ENCODE measurements around the gene DLX3.
A peak's percentile ranks its signal among the peaks of the same experiment; 100 is the strongest.

The DLX3 gene

GRCh38 chr17:49977463-49978389 is 17.3 kb downstream of the DLX3 start:
- H3K9ac ChIP-seq (ENCODE audit: insufficient read length) = no peak overlapping the region
- no peaks in the 10 kb centered on the region for H3K36me3 ChIP-seq (ENCODE audit: insufficient read depth, low read length)
- DNase-seq (ENCODE audit: low read depth, low spot score) = no peak
- no peaks in the 10 kb centered on the region for H3K9me3 ChIP-seq (ENCODE audit: low read depth, low read length)
- no peak overlapping the region for H3K27ac ChIP-seq
- TF ChIP-seq FOXP2 (optimal IDR thresholded peaks at IDR 0.05; ENCODE audit: control extremely low read depth, extremely low read length, insufficient read depth) (no peak), EZH2 (IDR thresholded peaks at IDR 0.05) (no peak), POLR2AphosphoS5 (IDR thresholded peaks at IDR 0.05; ENCODE audit: borderline replicate concordance, low read depth, low read length) (no peak)
- H3K4me3 ChIP-seq = no peak overlapping the region

DNA sequence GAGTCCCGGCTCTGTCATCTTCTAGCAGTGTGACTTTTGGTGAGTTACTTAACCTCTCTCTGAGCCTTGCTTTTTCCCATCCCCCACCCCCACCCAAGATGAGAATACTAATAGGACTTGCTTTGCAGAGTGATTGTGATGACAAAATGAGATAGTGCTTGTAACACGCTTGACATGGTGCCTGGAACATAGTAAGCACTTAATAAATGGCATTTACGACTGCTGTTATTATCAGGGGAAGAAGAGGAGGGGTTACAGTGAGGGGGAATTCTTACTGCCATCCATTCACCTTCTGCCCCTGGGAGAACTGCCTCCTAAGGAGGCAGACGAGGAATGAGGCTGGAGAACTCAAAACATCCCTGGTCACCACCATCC is 18.2 kb downstream of the DLX3 start:
- Histone ChIP-seq H3K9me3 (ENCODE audit: low read depth, low read length) (no peaks in the 10 kb centered on the region), H3K27ac (no peak overlapping the region), H3K36me3 (ENCODE audit: insufficient read depth, low read length) (no peaks in the 10 kb centered on the region), H3K4me3 (no peak overlapping the region), H3K9ac (ENCODE audit: insufficient read length) (no peak overlapping the region)
- TF ChIP-seq EZH2 (IDR thresholded peaks at IDR 0.05) (no peak), POLR2AphosphoS5 (IDR thresholded peaks at IDR 0.05; ENCODE audit: borderline replicate concordance, low read depth, low read length) (no peak), FOXP2 (optimal IDR thresholded peaks at IDR 0.05; ENCODE audit: control extremely low read depth, extremely low read length, insufficient read depth) (no peak)
- DNase-seq (ENCODE audit: low read depth, low spot score) = no peak

DNA sequence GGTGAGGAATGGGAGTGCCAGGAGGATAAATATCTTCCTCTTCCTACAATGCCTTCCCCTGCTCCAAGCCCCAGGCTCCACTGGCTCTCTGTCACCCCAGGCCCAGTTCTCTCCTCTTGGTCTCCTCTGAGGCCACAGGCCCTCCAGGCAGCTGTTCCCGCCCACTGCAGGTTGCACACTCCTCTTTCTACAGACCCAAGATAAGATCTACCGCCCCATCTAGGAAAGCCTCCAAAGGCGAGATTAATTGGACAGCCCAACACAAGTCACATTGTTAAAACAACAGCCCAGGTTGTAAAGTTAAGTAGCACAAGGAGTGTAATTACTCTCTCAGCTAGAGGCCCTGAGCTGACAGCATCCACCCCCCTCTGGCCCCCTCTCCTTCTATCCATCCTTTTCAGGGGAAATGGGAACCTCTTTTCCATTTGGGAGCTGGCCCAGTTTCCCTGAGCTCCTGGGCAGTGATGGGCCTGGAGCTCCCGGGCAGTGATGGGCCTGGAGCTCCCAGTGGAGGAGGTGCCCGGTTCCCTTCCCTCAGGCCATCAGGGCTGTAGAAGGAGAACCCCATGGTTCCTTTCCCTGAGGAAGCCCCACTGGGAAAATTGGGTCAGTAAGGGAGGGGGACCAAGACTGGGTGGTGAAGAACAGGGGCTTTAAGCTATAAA is 18.7 kb downstream of the DLX3 start:
- TF ChIP-seq EZH2 (IDR thresholded peaks at IDR 0.05) (no peak), FOXP2 (optimal IDR thresholded peaks at IDR 0.05; ENCODE audit: control extremely low read depth, extremely low read length, insufficient read depth) (no peak), POLR2AphosphoS5 (IDR thresholded peaks at IDR 0.05; ENCODE audit: borderline replicate concordance, low read depth, low read length) (no peak)
- no peaks in the 10 kb centered on the region for H3K9me3 ChIP-seq (ENCODE audit: low read depth, low read length)
- H3K4me3 ChIP-seq = peak overlapping the region; percentile 4; the same call in 1 of the 2 replicates
- H3K27ac ChIP-seq = no peak overlapping the region
- no peak overlapping the region for H3K9ac ChIP-seq (ENCODE audit: insufficient read length)
- DNase-seq (ENCODE audit: low read depth, low spot score) = no peak
- H3K36me3 ChIP-seq (ENCODE audit: insufficient read depth, low read length) = no peaks in the 10 kb centered on the region

GRCh38 chr17:49975531-49975930 is 19.5 kb downstream of the DLX3 start:
- no peak for DNase-seq (ENCODE audit: low read depth, low spot score)
- no peak overlapping the region for H3K9ac ChIP-seq (ENCODE audit: insufficient read length)
- peak overlapping the region; percentile 4; the same call in 1 of the 2 replicates for H3K4me3 ChIP-seq
- H3K36me3 ChIP-seq (ENCODE audit: insufficient read depth, low read length) = no peaks in the 10 kb centered on the region
- H3K9me3 ChIP-seq (ENCODE audit: low read depth, low read length) = no peaks in the 10 kb centered on the region
- TF ChIP-seq EZH2 (IDR thresholded peaks at IDR 0.05) (no peak), FOXP2 (optimal IDR thresholded peaks at IDR 0.05; ENCODE audit: control extremely low read depth, extremely low read length, insufficient read depth) (no peak), POLR2AphosphoS5 (IDR thresholded peaks at IDR 0.05; ENCODE audit: borderline replicate concordance, low read depth, low read length) (no peak)
- H3K27ac ChIP-seq = no peak overlapping the region

DNA sequence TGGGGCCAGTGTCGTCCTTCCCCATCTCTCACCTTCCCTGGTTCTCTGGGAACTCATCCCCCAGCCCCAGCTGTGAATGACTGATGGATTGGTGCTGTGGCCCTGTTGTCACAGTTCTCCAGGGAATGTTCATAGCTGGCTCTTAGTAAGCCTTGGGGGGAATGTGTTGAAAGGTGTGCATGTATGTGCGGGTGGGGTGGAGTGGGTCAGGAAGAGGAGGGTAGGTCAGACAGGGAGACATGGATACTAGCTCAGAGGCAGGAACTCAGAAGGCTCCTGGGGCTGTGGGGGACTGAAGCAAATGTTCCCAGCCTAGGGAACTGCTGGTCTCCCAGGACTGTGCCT is 21.8 kb downstream of the DLX3 start:
- Histone ChIP-seq H3K27ac (no peak overlapping the region), H3K9ac (ENCODE audit: insufficient read length) (no peak overlapping the region), H3K9me3 (ENCODE audit: low read depth, low read length) (no peaks in the 10 kb centered on the region), H3K4me3 (no peak overlapping the region), H3K36me3 (ENCODE audit: insufficient read depth, low read length) (no peaks in the 10 kb centered on the region)
- DNase-seq (ENCODE audit: low read depth, low spot score) = no peak
- TF ChIP-seq POLR2AphosphoS5 (IDR thresholded peaks at IDR 0.05; ENCODE audit: borderline replicate concordance, low read depth, low read length) (no peak), FOXP2 (optimal IDR thresholded peaks at IDR 0.05; ENCODE audit: control extremely low read depth, extremely low read length, insufficient read depth) (no peak), EZH2 (IDR thresholded peaks at IDR 0.05) (no peak)

- Histone ChIP-seq H3K4me3 (no peak overlapping the region), H3K27ac (no peak overlapping the region)
Measured at GRCh38 chr17:49972486-49973270, 22.3 kb downstream of the DLX3 start.

DNA sequence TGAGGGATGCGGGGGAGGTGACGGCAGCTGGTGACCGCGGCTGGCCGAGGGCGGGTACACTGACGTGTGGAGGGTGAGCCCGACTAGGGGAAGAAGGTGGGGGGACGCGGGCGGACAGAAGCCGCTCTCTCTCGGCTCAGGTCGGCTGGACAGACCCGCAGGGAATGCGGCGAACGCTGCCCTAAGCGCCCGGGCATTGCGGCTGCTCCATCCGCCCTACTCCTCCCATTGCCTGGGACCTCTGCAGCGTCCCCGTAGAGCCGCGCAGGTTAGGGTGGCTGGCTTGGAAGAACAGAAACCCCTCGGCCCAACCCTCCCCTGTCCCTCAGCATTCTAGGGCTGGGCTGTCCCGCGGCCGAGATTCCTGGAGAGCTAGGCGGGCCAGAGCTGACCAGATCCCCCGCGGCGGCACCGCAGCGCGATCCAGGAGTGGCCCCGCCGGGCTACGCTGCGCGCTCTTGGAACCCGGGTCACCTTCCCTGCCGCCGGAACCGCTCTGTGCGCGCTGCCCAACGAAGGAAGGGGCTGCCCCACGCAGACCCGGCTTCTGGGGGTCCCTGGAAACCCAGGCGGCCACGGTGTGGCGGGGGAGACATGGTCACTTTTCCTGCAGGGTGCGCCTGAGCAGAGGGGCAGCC is 23.1 kb downstream of the DLX3 start:
- no peaks in the 10 kb centered on the region for H3K9me3 ChIP-seq (ENCODE audit: low read depth, low read length)
- H3K9ac ChIP-seq (ENCODE audit: insufficient read length) = no peak overlapping the region
- H3K4me3 ChIP-seq = no peak overlapping the region
- no peak for DNase-seq (ENCODE audit: low read depth, low spot score)
- H3K36me3 ChIP-seq (ENCODE audit: insufficient read depth, low read length) = no peaks in the 10 kb centered on the region
- TF ChIP-seq FOXP2 (optimal IDR thresholded peaks at IDR 0.05; ENCODE audit: control extremely low read depth, extremely low read length, insufficient read depth) = no peak
- TF ChIP-seq POLR2AphosphoS5 (IDR thresholded peaks at IDR 0.05; ENCODE audit: borderline replicate concordance, low read depth, low read length) = no peak
- TF ChIP-seq EZH2 (IDR thresholded peaks at IDR 0.05) = no peak
- H3K27ac ChIP-seq = no peak overlapping the region

More at GRCh38 chr17:49972486-49973270, 22.3 kb downstream of the DLX3 start:
- no peak overlapping the region for H3K9ac ChIP-seq (ENCODE audit: insufficient read length)
- TF ChIP-seq FOXP2 (optimal IDR thresholded peaks at IDR 0.05; ENCODE audit: control extremely low read depth, extremely low read length, insufficient read depth) = no peak
- TF ChIP-seq POLR2AphosphoS5 (IDR thresholded peaks at IDR 0.05; ENCODE audit: borderline replicate concordance, low read depth, low read length) = no peak
- no peak for TF ChIP-seq EZH2 (IDR thresholded peaks at IDR 0.05)
- DNase-seq (ENCODE audit: low read depth, low spot score) = no peak
- no peaks in the 10 kb centered on the region for H3K9me3 ChIP-seq (ENCODE audit: low read depth, low read length)
- H3K36me3 ChIP-seq (ENCODE audit: insufficient read depth, low read length) = no peaks in the 10 kb centered on the region
